Muscle layer of duodenum (tissue), 2 donors: ENCODE data around the gene INSL4.

ENCODE experiments used
- H3K27ac ChIP-seq: one replicate; pipeline ENCODE4 v1.7.0; 2013; ENCODE audit warnings: mild to moderate bottlenecking, low read length
- H3K27me3 ChIP-seq: one replicate; pipeline ENCODE4 v1.7.0; 2013; ENCODE audit warnings: low read depth, mild to moderate bottlenecking, control low read depth, low read length
- H3K36me3 ChIP-seq, 2 donors: one replicate each; pipeline ENCODE4 v1.7.0; 2013; ENCODE audit warnings: low read length in 2 of 2, control low read depth in 1 of 2, mild to moderate bottlenecking in 1 of 2; ENCODE audit not compliant: insufficient read depth in 2 of 2, control insufficient read depth in 1 of 2
- H3K4me1 ChIP-seq, 2 donors: one replicate each; pipeline ENCODE4 v1.7.0; 2013; ENCODE audit warnings: low read length in 2 of 2, mild to moderate bottlenecking in 2 of 2, control low read depth in 1 of 2, moderate library complexity in 1 of 2; ENCODE audit not compliant: insufficient read depth in 2 of 2, control insufficient read depth in 1 of 2
- H3K4me3 ChIP-seq, 2 donors: one replicate each; pipeline ENCODE4 v1.7.0; 2013; ENCODE audit warnings: low read length in 2 of 2, low read depth in 1 of 2, mild to moderate bottlenecking in 1 of 2
- H3K9me3 ChIP-seq, 2 donors: one replicate each; pipeline ENCODE4 v1.7.0; 2013; ENCODE audit warnings: low read length in 2 of 2, control low read depth in 1 of 2, mild to moderate bottlenecking in 1 of 2; ENCODE audit not compliant: control insufficient read depth in 1 of 2
- donor health status: healthy.

The INSL4 gene

DNA sequence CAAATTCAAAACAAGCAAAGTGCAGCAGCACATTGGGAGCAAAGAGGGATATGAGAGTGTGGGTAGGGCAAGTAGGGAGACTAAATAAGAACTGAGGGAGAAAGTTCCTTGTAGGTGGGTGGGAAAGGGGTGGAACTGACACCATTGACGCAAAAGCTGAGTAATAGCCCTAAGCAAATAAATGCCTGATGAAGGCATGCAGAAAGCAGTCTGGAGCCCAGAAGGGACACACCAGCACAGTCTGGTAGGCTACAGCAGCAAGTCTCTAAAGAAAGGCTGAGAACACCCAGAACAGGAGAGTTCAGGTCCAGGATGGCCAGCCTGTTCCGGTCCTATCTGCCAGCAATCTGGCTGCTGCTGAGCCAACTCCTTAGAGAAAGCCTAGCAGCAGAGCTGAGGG, at the start of gene INSL4:
INSL4 (plus strand) TSS at position 208 of the 400 bp plus-strand sequence; CDS start at position 313, 105 bp downstream.
- H3K4me3 ChIP-seq = no peak within 1 kb of the TSS
- no peak within 1 kb of the TSS for H3K27ac ChIP-seq
- H3K4me1 ChIP-seq = no peaks in the 10 kb centered on the region
- H3K36me3 ChIP-seq = no peaks in the 10 kb centered on the region
- no peaks in the 10 kb centered on the region for H3K27me3 ChIP-seq
- H3K9me3 ChIP-seq = no peaks in the 10 kb centered on the region

DNA sequence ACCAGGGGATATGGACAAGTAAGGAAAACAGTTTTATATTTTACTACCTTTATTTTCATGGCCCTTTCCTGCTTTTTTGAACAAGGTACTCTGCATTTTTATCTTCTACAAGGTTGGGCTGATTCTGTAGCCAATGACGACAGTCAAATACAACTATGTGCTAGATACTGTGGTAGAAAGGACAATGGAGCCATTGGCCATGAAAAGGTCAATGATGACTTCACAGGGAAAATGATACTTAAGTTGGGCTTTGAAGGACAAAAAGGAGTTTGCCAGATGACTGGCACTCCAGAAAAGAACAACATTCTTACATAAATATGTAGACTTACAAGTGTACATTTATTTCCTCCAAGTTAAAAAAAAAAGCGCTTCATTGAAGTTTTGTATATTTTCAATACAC, 46.4 kb upstream of the INSL4 start:
- H3K27ac ChIP-seq = no peak overlapping the region
- H3K4me3 ChIP-seq = no peak overlapping the region
- H3K9me3 ChIP-seq = no peaks in the 10 kb centered on the region
- no peaks in the 10 kb centered on the region for H3K4me1 ChIP-seq
- H3K36me3 ChIP-seq = no peaks in the 10 kb centered on the region
- no peaks in the 10 kb centered on the region for H3K27me3 ChIP-seq

DNA sequence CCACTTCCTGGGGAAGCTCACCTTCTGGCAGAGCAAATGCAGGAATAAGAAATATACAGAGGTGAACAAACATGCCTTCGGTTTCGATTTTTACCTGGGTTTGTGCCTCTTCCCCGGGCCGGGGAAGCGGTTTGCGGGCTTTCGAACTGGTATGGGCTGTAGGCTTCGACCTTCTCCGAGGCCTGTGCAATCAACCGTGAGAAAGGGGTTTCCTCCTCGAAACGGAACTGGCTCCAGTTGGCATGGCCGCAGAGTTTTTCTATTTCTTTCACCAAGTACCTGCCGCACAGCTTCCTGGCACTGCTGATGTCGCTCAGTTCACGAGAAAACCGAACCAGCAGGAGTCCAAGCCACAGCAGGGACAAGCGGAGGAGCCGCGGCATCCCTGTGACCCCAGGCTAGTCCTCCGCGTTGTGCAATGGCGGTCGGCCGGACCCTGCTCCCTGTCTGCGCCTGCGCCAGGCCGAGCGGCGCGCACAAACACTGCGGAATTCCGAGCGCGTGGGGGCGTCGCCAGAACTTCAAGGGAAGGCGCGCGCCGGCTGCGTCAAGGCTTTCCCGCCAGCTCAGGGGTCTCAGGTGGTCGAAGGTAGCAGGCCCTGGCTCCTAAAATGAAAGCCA, 45.9 kb upstream of the INSL4 start, which contains the start of gene INSL6:
INSL6 (minus strand) TSS at position 420 of the 621 bp plus-strand sequence; CDS start at position 383, 37 bp downstream.
- Histone ChIP-seq H3K27ac (no peak within 1 kb of the TSS), H3K9me3 (no peaks in the 10 kb centered on the region)

DNA sequence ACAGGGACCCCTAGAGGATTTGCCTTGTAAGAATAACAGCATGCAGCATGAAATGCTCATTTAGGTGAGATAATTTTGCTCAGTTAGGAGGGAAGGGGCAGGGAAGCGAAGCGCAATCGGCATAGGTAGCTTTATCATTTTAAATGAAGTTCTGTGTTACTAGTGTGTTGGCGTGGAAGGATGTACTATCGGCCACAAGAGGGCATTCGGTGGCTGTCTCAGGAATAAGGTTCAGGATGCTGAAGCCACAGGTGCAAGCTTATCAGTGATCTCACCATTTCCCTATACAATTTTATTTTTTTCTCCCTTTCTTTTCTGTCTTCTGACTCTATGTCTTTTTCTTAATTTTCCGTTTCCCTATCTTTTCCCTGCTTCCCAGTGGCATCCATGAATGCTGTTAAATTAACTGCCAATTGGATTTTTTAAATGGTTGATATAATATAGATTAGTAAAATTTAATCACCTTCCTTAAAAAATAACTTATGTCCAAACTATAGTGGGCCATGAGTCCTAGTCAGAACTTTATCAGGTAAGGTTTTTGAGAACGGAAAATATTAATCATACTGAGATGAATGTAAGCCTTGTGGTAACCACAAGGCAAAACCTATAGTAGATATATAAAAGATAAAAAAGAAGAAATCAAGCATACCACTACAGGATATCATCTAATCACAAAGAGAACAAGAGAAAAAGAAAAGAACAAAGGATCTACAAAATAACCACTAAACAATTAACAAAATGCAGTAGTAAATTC, 44.6 kb upstream of the INSL4 start:
- Histone ChIP-seq H3K27me3 (no peaks in the 10 kb centered on the region), H3K36me3 (no peaks in the 10 kb centered on the region), H3K4me3 (no peak overlapping the region), H3K4me1 (no peaks in the 10 kb centered on the region), H3K9me3 (no peaks in the 10 kb centered on the region), H3K27ac (no peak overlapping the region)

More for the DNA sequence above, 45.9 kb upstream of the INSL4 start, which contains the start of gene INSL6:
- no peaks in the 10 kb centered on the region for H3K36me3 ChIP-seq
- no peaks in the 10 kb centered on the region for H3K4me1 ChIP-seq
- no peak within 1 kb of the TSS for H3K4me3 ChIP-seq
- H3K27me3 ChIP-seq = no peaks in the 10 kb centered on the region

DNA sequence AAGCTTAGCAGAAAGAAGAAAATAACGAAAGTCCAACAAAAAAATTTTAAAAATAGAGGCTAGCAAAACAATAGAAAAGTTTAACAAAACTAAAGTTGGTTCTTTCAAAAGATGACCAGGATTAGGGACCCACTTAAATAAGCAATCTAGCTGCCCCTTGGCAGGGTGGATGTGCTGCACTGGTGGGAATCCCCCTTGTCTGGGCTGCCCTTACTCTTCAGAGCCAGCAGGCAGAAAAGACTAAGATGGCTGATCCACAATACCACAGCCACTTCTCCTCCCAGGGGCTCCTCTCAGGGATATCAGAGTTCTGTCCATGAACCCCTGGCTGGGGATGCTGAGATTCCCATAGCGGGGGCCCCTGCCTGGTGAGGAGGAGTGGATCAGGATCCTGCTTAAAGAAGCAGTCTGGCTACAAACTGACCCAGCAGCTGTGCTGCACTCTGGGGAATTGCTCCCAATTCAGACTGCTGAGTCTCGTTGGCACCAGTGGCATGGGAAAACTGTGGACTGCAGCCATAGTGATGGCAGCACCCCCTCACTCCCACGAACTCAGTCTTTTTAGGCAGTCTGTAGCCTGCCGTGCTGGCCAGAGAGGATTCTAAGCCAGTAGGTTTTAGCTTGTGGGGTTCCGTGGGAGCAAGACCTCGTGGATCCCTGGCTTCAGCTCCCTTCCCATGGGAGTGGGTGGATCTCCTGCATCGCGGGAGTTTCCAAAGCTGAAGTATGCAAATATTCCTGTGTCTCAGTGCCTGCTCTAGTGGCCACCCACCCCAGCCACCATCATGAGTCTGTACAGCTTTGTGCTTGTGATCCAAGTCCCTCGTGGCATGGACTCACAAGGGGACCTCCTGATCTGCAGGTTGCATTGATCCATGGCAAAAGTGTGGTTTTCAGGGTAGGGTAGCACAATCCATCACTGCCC, 42.9 kb upstream of the INSL4 start:
- Histone ChIP-seq H3K4me3 (no peak overlapping the region), H3K27me3 (no peaks in the 10 kb centered on the region), H3K4me1 (no peaks in the 10 kb centered on the region), H3K27ac (no peak overlapping the region), H3K9me3 (no peaks in the 10 kb centered on the region), H3K36me3 (no peaks in the 10 kb centered on the region)

DNA sequence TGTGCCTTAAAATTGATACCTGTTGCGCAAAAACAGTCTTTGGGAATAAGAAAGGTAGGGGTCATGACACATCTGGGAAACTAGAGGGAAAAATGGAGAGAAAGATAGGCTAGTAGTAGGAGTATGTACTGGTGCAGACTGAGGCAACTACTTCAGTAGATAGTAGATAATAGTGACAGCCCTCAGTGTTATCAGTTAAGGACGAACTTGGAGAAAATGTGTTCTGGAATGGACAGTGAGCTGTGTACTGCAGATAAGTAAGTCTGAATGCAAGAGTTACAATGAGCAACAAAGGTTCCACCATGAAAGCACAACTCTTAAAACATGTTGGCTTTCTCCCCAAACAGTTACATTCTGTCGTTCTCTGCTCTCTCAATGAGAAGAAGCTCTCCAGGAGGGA, 39.2 kb upstream of the INSL4 start:
- Histone ChIP-seq H3K27me3 (no peaks in the 10 kb centered on the region), H3K9me3 (no peaks in the 10 kb centered on the region), H3K4me3 (no peak overlapping the region), H3K4me1 (no peaks in the 10 kb centered on the region), H3K27ac (no peak overlapping the region), H3K36me3 (no peaks in the 10 kb centered on the region)

DNA sequence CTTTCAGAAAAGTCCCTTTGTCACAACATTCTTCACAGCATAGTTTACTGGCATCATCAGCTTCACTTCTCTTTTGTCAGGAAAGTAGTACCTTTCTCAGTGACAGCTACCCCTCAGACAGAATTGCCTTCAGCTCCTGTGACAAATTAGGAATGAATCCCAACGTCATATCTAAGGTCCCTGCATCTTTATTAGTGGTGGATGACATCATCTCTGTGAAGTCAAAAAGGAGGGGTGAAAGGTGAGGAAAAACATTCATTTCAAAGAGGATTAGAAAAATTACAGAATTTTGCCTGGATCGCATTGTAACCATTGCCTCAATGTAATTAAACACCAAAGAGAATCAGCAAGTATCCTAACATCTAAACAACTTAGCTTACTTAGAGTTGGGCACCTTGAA, 37.9 kb upstream of the INSL4 start:
- H3K9me3 ChIP-seq = no peaks in the 10 kb centered on the region
- no peaks in the 10 kb centered on the region for H3K27me3 ChIP-seq
- H3K27ac ChIP-seq = no peak overlapping the region
- no peaks in the 10 kb centered on the region for H3K4me1 ChIP-seq
- no peaks in the 10 kb centered on the region for H3K36me3 ChIP-seq
- no peak overlapping the region for H3K4me3 ChIP-seq

DNA sequence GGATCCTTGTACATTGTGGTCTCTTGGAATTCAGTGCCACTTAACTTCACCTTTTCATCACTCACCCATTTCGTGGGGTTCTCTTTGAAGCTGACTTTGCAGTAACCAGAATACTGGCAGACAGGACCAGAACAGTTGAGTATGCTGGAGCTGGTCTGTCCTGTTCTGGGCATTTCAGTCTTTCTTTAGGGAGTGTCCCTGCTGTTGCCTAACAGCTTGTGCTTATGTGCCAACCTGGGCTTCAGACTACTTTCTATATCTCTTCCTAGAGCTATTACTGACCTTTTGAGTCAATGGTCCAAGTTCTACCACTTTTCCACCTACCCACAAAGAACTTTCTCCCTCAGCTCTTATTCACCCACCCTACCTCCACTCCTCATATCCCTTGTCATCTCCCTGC, 35.8 kb upstream of the INSL4 start:
- Histone ChIP-seq H3K27ac (no peak overlapping the region), H3K36me3 (no peaks in the 10 kb centered on the region), H3K4me1 (no peaks in the 10 kb centered on the region), H3K4me3 (no peak overlapping the region), H3K27me3 (no peaks in the 10 kb centered on the region), H3K9me3 (no peaks in the 10 kb centered on the region)

DNA sequence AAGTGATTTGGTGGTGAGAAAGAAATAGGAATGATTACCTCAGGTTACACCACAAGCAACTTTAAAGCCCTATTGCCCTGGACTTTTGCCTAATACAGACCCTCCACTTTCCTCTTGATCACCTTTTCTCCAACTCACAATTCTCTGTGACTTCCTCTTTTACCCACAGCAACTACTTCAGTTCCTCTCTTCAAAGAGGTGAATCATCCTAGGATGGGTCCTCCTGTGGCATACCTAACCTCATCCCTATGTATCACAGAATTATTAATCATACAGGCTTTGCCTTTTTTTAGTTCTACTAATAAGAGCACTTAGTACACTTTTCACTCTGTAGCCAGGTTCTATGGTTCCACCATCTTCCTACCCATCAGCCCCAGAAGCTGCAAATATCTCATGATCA, 26.1 kb upstream of the INSL4 start:
- Histone ChIP-seq H3K9me3 (no peaks in the 10 kb centered on the region), H3K4me3 (no peak overlapping the region), H3K27me3 (no peaks in the 10 kb centered on the region), H3K4me1 (no peaks in the 10 kb centered on the region), H3K27ac (no peak overlapping the region), H3K36me3 (no peaks in the 10 kb centered on the region)

DNA sequence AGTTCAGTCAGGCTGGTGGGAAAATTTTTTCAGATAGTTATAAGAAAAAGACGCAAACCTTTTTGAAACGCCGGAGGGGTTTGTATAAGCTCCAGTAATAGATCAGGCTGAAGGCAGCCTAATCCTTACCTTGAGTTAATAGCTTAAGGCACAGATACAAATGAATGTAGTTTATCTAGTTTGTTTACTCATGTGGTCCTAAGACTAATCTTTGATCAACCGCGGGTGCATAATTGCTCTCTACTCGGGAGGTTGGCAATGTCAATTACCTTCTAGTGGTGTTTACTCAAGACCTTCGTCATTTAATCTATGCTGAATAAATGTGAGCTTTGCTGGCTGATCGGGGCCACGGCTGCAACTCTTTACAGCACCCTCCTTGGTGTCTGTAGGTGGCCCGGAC, 665 bp upstream of the INSL4 start:
- Histone ChIP-seq H3K9me3 (no peaks in the 10 kb centered on the region), H3K4me1 (no peaks in the 10 kb centered on the region), H3K36me3 (no peaks in the 10 kb centered on the region), H3K27me3 (no peaks in the 10 kb centered on the region), H3K27ac (no peak overlapping the region), H3K4me3 (no peak overlapping the region)
